HG03565 (cell line): Measurements from ENCODE around the gene COL7A1.
"Not testable (repeated sequence)": the region's sequence is repeated elsewhere in the genome, so short reads cannot be mapped to it uniquely, and the experiment has no call there.

Experiments used
- ATAC-seq: cut with Tn5 transposase; IDR thresholded peaks from one replicate; pipeline ENCODE4 v1.9.1; 2021; ENCODE audit warnings: mild to moderate bottlenecking, moderate library complexity; ENCODE audit not compliant: unreplicated experiment

COL7A1 gene

DNA sequence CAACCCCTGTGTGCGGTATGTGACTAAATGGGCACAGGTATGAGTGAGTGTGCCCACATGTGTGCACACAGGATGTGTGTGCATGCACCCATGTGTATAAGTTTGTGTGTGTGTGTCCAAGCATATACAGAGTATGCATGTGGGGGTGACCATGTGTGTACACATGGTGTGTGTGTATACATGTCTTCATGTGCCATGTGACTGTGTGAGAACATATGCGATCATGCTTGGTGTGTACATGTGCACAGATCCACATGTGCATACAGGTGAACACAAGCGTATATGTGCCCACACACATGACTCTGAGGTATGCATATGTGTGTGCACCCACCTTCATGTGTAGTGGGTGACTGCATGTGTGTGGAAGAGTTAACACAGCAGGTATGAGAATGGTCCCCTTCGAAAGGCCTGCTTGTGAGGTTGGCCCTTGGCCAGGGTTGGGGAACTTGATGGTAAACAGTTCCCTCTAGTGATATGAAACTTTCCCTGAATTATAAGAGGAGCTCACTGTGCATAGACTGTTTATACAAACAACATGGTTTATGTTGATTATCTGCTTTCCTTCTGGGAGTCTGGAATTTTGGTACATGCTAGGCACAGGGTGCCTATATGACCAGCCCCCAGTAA, 48.8 kb downstream of the COL7A1 start:
- no peak for ATAC-seq

DNA sequence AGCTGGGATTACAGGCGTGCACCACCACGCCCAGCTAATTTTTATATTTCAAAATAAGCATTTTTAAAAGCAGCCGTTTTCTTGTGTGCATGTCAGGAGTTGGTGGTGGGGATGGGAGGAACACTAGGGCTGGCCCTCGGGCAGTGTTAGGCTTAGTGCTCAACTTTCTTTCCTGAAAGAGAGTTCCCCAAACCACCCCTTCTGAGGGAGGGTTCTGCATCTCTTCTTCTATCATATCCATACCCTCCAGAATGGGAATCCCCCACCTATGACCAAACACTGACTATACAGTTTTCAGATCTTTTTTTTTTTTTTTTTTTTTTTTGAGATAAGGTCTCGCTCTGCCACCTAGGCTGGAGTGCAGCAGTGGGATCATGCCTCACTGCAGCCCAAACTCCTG, 51.0 kb downstream of the COL7A1 start:
- ATAC-seq, result no peak

DNA sequence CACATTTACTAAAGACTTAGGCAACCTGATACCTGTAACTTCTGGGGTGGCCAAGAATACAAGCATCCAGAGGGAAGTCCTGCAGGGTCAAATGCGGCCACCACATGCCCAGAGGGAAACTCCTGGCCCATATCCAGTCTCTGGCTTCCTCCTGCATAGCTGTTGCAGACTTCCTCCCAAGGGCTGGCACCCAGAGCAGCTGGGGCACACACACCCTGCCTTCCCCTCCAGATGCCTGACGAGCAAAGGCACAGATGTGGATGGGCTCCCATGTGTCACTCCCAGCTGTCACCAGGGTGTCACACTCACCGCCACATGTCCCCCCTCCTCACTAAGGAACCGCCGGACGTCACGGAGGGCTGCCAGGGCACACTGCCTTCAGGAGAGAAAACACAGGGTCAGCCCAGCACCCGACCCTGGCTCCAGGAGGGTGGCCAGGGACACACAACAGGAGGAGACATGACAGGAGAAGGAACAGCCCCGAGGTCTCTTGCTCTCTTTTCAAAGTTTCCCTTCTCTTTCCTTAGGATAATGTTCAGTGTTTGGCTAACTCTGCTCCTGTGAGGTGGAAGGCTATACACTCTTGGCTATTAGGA, 51.8 kb downstream of the COL7A1 start:
- ATAC-seq, result no peak

DNA sequence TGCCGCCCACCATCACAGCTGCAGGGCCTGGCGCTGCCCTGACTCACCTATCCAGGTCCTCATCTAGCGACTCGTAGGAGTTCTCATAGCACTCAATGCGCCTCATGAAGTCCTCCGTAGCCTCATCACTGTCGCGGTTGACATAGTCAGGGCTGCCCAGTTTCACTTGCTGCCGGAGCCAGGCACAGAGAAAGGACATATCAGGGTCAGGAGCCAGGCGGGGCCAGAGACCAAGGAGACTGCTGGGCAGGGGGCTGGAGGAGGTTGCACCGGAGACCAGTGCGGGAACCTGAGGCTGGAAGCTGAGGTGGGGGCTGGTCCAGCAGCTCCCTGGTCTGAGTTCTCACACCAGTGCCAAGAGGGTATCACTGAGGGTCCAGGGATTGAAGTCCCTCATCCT, 56.7 kb downstream of the COL7A1 start:
- no peak for ATAC-seq

DNA sequence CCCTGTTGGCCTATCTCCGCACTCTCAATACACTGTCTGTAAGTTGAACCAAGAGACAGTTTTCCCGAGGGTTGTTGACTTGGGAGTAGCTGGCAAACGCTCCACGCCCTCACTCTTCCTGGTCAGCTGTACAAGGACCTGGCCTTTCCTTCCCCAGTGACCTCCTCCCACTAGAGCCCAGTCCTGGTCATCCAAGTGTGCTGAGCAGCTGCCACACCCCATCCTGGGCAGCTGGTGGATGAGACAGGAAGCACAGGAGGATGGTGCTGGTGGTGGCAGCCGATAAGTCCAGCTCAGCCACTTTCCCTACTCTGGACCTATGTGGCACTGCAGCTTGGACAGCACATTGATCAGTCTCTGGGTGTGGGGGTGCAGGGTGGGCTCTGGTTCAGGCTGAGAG, 58.3 kb downstream of the COL7A1 start:
- ATAC-seq, result no peak

DNA sequence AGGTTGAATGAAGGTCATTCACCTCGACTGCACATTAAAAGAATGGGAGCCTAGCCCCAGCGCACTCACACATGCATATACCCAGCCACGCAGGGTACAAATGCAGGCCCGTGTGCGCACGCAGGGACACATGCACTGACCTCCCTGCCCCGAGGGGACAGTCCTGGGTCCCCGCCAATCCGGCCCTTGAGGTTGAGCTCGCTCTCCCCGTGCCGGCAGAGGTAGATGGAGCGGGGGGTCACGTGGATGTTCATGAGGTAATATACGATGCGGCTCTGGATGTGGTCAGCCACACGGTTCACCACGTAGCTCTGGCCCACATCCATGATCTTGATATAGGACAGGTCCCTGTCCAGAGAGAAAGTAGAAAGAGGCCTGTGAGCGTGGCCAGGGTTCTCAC, 59.0 kb downstream of the COL7A1 start:
- ATAC-seq, result no peak

DNA sequence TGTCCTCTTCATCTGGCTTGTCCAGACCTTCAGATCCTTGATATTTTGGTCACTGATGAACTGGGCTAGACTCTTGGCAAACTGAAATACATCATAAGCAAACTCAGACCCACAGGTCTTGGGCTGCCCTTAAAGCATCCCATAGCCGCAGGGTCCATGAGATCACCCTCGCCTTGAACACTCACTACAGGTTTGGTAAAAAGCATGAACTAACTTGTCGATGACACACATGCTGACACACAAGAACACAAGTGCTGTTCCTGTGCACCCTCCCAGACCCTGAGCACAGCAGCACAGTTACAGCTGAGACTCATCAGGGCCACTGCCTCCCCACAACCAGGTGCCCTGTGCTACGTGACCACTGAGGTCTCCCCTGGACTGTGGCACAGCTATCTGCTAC, 59.6 kb downstream of the COL7A1 start:
- no peak for ATAC-seq

DNA sequence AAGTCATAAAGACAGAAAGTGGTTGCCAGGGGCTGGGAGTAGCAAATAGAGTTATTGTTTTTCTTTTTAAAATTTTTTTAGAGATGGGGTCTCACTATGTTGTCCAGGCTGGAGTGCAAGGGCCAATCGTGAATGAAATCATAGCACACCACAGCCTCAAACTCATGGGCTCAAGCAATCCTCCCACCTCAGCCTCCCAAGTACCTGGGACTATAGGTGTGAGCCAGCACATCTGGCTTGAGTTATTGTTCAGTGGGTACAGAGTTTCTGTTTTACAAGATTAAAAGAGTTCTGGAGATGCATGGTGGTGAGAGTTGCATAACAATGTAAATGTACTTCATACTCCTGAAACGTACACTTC, 62.2 kb downstream of the COL7A1 start:
- no peak for ATAC-seq

DNA sequence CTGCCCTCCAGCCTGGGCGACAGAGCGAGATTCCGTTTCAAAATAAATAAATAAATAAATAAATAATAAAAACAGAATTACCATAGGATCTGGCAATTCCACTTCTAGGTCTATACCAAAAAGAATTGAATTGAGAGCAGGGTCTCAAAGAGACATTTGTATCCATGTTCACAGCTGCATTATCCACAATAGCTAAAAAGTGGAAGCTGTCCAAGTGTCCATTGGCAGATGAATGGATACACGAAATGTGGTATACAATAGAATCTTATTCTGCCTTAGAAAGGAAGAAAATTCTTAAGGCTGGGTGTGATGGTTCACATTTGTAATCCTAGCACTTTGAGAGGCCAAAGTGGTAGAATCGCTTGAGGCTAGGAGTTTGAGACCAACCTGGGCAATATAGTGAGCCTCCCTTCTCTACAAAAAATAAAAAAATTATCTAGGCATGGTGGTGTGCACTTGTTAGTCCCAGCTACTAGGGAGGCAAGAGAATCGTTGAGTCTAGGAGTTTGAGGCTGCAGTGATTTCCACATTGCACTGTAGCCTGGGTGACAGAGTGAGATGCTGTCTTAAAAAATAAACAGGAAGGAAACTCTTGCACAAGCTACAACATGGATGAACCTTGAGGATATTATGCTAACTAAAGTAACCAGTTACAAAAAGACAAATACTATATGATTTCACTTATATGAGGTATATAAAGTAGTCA, 62.7 kb downstream of the COL7A1 start:
- no peak for ATAC-seq

DNA sequence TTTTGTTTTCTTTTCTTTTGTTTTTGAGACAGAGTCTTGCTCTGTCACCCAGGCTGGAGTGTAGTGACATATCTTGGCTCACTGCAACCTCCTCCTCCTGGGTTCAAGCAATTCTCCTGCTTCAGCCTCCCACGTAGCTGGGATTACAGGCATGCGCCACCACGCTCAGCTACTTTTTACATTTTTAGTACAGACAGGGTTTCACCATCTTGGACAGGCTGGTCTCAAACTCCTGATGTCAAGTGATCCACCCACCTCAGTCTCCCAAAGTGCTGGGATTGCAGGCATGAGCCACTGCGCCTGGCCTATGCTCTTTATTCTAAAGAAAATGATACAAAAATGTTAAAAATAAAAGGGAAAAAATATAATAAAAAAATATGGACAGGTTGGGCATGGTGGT, 64.4 kb downstream of the COL7A1 start:
- ATAC-seq, result not testable (repeated sequence)

DNA sequence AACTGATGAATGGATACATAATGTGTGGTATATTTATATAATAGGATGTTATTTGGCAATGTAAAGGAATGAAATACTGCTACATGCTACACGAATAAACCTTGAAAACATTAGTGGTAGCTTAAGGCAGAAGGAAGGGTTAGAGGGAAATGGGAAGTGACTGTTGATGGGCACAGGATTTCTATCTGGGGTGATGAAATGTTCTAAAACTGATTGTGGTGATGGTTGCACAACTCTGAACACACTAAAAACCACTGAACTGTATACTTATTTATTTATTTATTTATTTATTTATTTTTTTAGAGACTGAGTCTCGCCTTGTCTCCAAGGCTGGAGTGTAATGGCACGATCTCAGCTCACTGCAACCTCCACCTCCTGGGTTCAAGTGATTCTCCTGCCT, 66.4 kb downstream of the COL7A1 start:
- no peak for ATAC-seq

DNA sequence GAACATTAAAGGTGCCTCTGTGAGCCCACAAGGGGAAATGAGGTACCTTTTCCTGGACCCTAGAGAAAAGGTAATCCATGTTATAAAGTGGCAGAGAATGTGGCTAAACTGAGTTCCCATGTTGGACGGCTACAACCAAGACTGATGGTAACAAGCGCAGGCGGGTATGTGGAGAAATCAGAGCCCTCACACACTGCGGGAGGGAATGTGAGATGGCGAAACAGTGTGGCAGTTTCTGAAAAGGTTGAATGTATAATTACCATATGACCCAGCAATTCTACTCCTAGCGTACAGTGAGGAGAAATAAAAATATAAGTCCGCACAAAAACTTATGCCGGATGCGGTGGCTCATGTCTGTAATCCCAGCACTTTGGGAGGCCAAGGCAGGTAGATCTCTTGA, 67.1 kb downstream of the COL7A1 start:
- no peak for ATAC-seq

DNA sequence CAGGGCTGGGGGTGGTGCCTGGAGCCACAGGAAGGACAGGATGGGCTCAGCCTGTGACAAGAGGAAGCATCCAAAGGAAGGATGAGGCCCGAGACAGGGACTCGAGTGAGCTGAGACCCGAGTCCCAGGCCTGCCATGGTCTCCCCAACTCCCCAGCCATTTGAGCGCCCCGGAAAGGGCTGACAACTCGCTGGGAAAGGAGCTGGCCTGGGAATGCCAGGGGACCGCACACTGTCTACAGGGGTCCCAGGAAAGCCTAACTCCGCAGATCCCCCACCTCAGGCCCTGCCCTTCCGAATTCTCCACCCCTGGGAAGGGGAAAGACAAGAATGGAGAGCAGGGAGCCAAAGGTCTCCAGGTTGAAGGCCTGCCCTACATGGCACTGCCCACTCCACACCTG, 70.2 kb downstream of the COL7A1 start:
- no peak for ATAC-seq

DNA sequence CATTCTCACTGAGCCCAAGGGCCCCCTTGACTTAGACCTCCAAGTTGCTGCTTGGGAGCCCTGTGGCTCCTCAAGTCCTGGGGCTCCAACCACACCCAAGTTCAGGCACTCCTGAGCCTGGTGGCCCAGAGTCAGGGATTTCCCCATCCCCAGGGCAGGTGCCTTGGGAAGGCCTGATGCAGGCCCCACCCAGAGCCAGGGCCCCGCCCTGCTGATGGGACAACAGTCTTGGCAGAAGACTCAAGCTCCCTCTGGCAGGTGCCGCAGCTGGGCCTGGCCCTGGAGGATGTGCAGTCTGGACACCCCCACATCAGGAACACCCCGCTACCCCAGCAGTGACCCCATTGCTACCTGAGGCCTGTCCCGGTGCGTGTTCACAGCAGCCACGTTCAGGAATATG, 73.5 kb downstream of the COL7A1 start:
- no peak for ATAC-seq

DNA sequence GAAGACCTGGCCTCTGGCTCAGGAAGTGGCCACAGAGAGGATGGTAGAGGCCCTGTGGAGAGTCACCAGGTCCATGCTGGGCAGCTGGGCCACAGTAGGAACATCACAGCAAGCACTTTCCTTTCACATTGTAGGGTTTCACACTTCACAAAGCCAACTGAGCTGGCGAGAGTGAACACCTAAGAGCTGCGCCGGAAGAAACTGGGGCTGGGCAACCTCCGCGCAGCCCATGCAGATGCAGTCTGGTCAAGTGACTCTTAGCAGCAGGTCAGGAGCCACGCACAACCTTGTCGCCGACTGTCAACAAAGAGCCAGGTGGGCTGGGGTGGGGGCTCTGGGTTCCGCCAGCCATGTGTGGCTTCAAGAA, 75.9 kb downstream of the COL7A1 start:
- ATAC-seq, result no peak

DNA sequence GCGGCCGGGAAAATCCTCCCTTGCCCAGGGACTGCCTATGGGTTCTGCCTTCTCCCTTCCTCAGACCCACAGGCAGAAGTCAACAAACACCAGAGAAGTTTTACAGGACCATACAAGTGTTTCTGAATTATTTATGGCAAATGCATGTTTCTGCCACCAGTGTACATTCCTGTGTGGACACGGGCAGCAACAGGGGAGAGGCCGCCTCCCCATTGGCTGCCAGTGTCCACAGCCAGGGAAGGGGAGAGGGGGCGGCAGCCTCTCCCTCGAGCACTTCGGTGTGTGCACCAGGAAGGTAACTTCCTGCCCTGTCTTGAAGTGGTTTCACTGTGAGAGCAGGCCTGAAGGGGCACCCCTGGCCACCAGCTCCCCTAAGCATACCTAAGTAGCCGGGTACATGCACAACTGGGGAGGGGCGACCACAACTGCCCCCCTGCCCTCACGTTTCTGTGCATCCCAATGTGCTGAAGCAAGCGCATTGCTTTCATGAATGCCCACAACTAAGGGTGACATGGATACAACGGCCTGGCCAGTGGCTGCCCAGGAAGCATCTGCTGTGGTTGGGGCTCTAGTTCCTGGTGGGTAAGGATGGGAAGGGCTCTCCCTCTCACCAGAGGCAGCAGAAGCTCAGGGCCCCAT, 76.4 kb downstream of the COL7A1 start:
- ATAC-seq, result no peak

DNA sequence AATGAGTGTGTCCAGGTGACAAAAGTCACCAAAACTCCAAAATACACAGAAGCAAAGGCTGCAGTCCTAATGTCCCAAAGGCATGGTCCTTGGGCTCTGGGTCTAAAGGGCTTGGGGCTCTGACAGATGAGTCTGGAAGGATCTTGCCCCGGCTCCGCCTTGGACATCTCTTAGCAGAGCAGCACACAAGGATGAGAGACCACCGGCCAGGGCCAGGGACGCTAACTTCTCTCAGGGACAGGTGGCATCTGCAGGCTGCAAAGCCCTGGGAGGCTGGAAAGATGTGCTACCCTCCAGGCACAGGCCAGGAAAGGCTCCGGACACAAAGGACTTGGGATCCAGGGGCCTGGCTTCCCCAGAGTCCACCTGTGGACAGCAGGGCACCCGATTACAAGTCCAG, 77.1 kb downstream of the COL7A1 start:
- no peak for ATAC-seq

DNA sequence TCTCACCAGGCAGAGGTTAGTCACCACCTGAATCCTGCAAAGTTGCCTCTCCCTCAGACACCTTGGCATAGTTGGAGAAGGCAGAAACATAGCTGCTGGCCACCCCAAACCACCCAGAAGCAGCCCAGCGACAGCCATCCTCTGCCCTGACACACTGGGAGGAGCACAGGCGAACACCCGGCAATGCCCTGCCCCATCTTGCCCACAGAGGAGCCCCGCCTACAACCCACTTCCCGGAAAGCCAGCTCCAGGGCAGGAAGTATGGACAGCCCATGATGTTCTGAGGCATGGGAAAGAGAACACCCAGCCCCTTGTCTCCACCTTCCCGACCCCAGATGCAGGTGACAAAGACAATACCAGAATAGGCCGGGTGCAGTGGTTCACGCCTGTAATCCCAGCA, 78.6 kb downstream of the COL7A1 start:
- ATAC-seq, result no peak

DNA sequence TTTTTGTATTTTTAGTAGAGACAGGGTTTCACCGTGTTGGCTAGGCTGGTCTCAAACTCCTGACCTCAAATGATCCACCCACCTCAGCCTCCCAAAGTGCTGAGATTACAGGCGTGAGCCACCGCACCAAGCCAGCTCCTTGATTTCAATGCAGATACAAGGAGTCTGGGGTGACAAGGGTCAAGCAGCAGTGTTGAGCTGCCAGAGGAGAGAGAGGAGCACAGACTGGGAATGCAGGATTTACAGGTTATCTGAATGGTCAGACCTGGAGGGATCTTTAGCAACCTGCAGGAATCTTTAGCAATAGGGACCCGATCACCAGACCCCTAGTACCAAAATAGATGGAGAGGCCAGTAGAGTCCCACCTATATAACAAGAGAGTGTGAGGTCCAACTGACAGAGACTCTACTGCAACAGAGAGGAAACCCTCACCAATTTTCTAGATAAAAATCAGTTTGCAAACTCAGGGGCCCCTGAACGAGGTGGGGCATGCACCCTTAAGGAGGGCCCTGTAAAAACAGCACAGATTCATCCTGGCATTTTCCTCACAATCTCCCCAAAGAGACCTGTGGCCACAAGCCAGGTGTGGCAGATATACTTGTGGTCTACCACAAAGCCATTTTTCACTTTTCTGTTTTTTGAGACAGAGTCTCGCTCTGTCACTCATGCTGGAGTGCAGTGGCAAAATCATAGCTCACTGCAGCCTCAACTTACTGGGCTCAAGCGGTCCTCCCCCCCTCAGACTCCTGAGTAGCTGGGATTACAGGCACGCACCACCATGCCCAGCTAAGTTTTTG, 80.5 kb downstream of the COL7A1 start:
- ATAC-seq, result no peak
